Left hindlimb (tissue), 1 donor: ENCODE data around the gene TP63.

Experiments used
- DNase-seq: peaks from one replicate; pipeline ENCODE4 v3.0.0-alpha.2; 2018

TP63 gene

DNA sequence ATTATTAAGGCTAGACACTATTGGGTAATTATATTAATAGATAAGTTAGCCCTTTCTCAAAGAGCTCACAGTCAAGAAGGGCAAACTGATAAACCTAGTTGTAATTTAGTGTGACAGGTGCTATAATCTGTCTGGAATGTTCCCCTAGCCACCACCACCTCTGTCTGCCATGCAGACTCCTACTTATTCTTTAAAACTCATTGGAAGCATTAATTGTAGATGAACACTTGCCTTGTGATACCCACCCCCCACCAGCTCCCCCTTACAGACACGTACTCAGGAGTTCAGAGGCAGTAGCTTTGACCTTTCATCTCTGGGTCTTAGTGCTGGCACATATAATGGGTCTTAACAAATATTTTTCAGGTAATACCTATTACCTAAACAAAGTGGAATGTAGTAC lies 195.9 kb downstream of the TP63 start:
- DNase-seq, result no peak

DNA sequence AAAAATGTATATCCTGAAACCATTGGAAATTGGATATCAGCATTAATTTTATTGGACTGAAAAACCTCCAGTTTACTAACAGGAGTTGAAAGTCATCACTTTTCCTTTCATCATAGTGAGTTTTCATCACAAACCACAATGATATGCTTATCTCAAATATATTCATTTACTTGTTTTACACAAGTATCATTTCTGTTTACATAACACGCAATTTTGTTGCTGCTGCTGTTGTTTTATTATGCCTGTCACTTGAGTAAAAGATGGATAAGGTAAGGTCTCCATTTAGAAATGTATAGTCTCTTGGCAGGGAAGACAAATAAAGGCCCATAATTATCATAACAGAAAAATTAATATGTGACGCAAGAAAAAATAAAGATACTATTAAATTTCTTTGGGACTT lies 199.2 kb downstream of the TP63 start:
- DNase-seq, result no peak

DNA sequence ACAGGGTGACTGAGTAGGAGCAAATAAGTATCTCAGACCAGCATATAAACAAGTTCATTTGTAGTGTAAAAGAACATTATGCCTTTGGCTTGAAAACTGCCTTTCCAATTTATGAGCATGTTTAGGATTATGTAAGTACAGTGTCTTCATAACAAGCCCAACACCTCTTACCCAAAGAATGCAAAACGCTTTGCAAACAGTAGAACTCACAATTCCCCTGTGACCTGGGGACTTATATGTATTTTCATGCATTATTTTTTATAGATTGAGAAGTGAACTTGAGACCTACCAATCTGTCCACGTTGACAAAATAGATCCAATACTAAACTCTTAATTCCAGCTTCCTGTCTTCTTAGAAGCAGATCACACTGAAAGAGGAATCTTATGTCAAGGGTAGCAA lies 202.1 kb downstream of the TP63 start:
- no peak for DNase-seq

DNA sequence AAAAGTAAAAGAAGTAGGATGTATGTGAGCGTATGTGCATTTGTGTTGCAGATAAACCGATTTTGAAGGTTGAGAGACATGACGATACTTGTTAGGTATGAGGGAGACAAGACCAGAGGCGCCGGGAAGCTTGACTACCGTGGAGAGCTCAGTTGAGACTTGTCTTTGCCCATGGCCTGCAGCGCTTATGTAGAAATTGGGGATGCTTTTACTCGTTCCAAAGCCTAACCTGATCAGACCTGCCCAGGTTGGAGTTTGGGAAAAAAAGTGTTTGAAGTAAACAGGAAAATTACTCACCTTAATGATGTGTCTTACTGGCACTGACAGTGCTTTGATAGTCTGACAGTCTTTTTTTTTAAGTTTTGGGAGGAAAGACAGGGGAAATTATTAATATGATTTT lies 202.8 kb downstream of the TP63 start:
- no peak for DNase-seq

DNA sequence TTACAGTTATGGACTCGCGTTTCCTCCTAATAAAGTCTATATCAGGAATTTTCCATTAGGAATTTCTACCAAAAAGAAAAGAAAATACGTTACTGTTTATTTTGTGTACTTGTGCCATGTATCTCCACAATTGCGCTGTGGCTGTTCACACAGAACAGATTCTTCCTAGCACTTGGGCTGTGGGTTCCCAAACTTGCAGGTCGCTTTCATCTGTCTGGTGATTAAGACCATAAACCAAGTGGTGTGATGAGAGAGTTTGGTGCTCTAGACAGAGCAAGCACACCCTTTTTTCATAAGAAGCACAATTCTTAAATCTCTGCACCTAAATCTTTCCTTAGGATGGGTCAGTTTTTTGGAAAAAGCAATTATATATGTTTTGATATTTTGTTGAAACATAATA lies 203.3 kb downstream of the TP63 start:
- DNase-seq, result no peak

DNA sequence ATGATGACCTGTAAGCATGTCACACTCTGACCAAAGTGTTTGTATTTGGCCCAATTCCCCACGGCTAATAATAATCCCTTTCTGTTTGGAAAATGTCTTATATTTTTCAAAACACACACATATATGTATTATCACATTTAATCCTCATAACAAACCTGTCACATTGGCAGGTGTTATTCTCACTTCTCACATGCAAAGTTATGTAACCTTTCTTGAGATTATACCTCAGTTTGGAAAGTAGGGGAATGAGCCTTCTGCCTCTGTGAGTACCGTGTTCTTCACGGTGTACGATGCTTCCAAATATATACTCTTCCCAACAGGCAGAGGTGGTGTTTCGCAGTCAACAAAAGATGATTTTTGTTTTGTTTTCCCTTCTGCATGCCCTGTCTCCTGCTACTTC lies 205.6 kb downstream of the TP63 start:
- no peak for DNase-seq

DNA sequence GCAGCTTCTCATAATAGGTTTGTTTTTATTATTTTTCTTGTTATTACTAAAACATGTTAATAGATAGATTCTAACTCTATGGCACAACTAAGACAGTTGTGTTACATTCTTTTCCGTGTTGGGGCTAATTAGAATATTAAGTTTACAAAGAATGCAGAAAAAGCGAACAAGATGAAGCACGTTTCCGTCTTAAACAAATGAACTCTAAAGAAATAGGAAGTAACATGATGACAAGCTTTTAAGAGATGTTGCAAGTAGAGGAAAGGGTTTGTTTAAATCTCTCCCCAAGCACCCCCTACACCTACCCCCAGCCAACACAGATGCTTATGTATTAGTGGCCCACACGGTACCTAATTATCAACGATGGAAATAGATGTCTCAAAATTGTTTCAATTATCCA lies 207.1 kb downstream of the TP63 start:
- DNase-seq, result no peak

DNA sequence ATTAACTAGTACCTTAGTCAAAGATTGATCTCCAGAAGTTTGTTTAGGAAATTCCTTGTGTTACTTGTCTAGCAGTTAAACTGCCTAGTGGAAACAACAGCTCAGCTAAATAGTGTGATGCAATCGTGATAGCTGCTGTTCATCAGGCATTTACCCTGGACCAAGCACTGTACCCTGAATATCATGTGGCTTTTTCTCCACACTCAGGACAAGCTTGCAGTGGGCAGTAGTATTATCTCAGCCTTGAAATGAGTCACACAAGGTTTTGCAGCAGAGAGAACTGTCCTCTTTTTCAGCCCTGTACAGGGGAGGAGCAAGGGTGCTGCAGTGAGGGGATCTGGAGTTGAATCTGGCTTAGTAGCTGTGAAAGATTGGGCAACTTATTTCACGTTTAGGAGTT lies 208.4 kb downstream of the TP63 start:
- DNase-seq, result no peak

DNA sequence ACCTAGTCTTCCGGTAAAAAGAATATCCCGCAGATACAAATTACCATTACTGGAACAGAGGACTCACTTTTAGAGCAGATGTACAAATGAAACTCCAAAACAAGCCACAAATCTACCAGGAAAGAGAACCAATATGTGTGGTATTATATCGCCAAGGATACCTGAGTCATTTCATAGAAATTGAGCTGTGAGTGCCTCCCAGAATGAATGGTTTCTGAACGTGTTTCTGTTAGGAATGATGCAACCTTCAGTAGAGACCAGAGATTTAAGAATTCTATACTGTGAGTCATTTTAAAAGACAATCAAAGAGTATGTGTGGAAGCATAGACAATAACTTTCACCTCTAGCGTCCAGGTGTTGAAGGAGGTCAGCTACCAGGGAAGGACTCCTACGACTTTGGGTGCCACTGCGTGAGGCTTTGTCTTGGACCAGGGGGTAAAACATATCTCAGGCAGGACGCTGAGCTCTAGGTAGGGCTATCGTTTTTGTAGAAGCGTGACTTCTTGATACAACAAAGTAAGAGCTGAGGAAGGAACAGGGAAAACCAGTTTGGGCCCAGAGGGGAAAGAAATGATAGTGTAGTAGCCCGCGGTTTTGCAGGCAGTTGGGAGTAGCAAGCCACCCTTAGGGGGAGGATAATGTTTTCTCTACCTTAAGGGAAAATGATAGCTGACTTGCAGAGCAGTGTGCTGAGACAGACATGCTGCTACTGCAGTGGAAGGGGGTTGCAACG lies 210.4 kb downstream of the TP63 start:
- DNase-seq, result no peak

DNA sequence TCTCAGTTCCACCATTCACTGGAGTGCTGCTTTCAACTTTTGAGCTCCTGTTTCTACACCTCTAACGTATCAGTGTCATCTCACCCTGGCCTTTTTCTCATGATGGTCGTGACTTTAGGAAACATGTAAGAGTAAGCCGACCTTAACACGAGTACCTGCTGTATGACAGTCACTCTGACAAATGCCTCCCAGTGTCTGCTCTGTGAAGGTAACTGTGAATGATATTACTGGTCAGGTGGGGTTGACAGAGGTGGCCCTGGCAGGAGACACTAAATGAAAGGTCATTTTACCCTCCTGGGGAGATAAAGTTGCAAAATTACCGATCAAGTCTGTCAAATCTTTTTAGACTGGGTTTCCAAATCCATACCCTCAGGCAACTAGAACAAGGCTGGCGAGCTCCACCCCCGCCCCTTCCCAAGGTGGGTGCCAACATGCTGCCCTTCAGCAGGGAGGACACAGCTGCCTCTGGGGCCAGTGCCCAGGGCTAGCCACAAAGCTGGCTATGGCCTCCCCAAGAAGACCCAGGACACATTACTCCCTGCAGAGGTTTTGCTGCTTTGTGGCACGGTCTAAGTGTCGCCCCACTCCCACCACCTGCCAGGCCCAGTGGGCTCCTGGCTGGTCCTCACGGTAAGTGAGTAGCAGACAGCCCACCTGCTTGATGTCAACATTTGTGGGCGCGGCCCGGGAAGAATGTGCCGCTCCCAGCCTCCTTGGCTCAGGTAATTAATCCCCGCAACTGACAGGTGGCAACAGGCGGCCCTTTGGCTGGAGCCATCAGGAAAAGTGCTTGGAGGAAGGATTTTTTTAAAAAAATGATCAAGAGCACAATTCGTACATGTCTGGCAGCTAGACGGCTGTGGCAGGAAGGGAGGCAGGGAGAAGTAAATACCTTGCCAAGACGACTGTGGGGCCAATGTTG lies 211.8 kb downstream of the TP63 start:
- no peak for DNase-seq

DNA sequence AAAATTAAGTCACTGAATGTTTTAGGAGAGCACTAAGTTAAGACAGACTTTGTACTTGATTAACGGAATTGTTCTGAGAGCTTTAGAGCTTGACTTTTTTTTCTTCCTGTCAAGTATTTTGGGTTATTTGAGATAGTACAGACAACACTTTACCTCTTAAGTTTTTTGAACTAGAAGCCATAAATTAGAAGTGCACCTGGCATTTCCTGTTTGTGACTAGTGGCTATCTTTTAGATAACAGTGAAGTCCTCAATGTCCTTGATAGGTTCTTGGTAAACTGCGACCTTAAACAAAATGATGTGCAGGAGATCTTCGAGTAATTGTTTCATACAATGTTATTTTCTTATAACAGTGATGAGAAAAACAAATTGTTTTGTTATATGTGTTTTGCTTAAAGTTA lies 213.9 kb downstream of the TP63 start:
- no peak for DNase-seq

DNA sequence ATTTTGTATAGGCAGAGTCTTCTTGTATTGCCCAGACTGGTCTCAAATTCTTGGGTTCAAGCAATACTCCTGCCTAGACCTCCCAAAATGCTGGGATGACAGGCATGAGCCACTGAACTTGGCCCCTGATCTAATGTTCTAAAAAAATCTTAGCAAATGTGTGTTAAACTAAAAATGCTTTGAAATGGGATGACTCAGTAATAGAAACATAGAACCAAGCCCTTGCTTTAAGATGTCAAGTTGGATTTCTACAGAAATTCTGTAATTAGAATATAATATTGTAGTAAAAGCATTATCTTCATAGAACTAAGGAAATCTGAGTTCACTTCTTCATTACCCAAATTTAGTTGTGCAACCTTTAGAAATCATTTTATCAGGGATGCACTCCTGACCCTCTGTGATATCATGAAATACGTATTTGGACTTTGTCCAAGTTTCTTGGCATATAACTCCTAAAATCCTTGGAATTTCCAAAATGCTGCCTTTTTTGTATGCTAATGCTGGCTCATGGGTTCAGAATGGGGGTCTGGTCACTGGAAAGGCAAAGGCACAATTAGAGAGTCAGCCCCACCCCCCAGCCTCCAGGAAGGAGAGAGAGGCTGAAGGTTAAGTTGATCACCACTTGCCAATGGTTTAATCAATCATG lies 217.3 kb downstream of the TP63 start:
- no peak for DNase-seq

DNA sequence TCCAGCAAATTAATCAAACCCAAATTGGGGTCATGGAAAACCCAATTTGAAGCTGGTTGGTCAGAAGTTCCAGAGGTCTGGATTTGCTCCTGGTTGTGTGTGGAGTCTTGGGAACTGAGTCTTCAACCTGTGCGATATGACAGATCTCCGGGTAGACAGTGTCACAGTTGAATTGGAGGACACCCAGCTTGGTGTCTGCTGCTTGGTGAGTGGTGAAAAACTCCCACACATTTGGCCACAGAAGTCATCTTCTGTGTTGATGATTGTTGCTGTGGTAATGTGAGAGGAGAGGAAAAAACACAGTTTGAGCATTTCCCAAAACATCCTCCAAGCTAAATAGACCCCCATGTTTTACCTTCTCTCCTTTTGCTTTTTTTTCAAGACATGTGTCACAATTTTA lies 218.1 kb downstream of the TP63 start:
- no peak for DNase-seq

DNA sequence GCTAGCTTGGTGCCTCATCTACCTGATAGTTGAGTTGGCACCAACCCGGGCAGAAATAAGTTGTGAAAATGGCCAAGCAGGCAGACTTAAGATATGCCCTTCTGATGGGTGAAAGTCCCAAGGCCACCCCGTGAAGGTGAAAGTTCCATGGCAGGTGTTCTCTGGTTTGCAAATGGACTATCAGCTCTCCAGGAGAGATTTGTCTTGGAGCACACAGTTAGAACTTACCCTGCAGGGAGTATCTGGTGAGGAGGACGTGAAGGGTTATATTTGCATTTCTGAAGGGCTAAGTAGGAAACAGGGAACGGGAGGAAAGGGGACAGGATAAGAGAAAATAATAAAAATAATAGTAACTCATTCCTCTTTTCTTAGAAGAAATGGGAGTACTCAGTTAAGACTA lies 220.5 kb downstream of the TP63 start:
- DNase-seq, result no peak

DNA sequence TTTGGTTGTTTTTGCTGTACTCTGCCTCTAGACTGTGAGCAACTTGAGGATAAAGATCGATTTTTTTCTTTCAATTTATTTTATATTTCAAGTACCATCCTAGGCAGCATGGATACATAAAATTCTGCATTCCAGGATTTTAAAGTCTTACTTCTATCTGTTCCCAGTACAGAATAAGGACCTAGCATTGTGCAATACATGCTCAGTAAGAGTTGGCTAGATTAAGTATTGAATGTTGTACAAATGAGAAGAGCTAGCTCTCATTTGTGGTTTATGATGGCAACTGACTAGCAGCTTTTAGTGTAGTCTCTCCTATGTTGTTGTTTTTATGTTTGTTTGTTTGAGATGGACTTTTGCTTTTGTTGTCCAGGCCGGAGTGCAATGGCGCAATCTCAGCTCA lies 222.7 kb downstream of the TP63 start:
- no peak for DNase-seq

DNA sequence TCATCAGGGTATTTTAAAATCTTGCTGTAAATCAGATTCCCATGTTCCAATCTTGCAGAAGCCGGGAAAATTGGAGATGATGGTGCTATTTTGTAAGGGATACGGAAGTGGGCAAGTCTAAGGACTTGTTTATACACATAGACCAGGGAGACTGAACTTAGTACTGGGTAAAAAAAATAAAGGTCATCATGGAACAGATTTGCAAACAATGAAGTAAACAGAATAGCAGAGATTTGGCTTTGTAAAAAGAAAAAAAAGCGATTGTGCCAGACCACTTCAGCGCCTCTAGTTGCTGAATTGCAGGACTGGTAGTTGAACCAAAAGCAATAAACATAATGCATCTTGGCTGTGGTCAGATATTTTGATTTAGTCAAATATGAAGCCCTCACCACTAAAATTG lies 229.1 kb downstream of the TP63 start:
- no peak for DNase-seq

DNA sequence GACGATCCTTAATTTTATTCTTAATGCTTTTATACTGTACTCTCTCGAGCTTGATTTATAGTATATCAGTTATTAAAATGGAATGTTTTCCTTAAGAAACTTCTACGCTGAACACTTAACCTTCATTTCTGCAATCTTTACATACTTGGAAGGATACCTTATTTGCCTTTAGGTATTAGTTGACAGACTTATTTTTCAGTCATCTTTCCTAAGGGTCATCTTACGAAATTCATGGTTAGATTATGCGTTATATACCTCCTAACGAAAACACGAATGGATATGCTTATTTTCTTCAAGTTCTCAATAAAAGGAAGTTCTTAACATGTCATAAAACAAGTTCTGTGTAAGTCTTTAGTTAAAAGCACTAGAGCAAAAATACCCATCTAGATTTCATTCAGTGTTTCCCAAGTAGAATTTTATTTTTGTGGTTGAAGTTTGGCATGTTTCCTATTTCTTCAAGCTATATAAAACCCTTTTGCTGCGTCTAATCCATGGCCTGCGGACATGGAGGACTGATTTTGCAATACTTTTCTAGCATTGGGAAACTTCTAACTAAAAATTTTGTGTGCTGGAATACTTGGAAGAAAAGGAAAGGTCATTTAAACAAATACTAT lies 231.3 kb downstream of the TP63 start:
- no peak for DNase-seq

DNA sequence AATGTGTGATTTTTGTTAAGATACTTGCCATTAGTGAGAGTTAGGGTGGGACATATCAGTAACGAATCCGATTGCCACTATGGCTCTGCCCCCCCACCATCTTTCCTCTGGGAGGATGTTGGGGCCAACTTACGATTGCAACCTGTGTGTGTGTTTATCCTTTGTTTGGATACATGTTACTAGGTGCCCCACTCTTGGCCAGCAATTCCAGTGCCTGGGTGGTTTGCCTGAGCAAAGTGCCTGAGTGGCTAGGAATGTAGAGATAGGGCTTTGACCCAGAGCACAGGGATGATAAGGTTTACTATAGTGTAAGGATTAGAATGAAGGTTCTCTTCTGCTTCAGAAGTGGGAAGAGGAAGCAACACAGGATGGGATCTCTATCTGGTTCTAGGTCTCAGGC lies 231.8 kb downstream of the TP63 start:
- no peak for DNase-seq

DNA sequence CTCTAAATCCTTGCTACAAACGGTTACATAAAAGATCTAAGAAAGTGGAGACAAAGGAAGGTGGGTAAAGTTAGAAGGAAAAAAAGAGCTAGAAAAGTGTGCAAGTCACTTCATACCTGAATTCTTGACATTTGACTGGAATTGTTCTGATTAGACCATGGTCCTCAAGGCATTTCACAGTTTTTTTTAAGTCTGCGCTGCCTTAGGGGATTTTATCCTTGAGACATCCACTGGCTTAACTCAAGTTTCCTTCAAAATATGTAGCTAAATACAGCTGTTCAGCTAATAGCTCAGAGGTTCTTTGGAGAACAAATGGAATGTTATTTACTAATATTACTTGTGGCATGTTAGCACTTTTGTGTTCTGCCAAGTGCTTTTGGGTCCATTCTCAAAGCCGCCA lies 236.9 kb downstream of the TP63 start:
- DNase-seq, result no peak

DNA sequence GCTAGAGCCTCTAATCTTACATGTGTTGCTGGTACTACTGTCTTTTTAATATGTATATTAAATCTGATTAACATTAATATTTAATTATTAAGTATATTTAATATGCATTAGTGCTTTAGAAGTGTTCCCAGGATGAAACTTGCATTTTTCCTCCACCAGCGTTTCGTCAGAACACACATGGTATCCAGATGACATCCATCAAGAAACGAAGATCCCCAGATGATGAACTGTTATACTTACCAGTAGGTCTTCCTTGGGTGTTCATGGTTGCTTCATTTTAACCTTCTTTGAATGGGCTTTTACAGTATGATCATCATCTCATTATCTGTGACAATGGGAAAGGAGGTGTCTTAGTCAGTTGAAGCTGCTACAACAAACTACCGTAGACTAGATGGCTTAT lies 238.0 kb downstream of the TP63 start:
- DNase-seq, result no peak

DNA sequence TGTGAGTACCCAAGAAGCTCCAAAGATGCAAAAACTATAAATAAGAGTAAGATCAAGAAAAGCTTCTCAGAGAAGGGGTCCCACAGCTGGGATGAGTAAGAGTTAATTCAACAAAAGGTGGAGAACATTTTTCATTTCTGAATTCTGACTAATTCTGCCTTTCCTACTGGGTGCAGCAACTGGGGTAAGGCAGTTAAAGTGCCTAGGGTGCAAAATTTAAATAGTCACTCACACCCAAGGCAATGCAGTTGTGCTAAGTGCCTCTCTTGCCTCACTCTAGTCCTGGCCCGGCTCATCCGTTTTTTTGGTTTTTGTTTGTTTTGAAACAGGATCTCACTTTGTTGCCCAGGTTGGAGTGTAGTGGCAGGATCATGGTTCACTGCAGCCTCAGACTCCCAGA lies 240.2 kb downstream of the TP63 start:
- no peak for DNase-seq

DNA sequence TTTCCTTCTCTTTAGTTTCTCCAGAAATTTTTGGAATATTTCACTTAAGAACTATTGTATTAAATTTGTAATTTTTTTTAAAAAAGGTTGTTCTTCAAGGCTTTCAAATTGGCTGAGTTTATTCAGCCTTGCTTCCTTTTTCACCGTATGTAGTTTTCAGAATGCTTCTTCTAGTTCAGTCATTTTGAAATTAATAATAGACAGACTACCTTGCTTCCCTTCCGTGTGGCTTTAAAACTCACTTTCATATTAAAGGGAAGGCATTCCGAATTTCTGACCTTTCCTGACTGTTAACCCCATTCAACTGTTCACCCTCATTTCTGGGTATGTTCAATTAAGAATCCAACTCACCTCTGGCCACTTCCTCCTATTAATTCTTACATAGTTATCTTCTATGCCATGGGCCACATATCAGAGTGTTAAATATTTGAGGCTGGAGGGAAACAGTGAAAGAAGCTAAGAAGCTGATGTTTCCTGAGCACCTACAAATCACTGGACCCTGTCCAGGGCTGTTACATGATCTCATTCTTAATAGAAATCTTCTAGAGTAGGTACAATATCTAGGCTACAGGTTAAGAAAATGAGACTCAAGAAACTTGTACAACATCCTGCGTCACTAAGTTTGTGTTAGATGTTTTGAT lies 252.0 kb downstream of the TP63 start:
- DNase-seq, result no peak

DNA sequence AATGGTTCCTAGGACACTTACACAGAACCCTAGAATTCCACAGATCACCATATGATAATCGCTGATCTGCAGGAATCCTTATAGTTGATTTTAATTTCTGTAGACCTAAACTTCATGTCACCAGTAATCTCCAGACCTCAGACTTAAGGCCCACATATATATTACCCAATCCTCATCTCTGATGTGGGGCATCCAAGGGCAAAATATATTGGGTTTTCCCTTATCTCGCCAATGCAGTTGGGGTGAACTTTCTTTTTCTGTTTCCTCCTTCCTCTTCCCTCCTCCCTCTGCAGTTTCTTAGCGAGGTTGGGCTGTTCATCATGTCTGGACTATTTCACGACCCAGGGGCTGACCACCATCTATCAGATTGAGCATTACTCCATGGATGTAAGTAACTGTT lies 259.3 kb downstream of the TP63 start:
- DNase-seq, result no peak
